ENCODE data around the gene SUSD5.

- TF ChIP-seq CTCF (IDR thresholded peaks at IDR 0.05) (no peak), POLR2A (IDR thresholded peaks at IDR 0.05) (no peak)
Measured at GRCh38 chr3:33201195-33201594, 17.4 kb downstream of the SUSD5 start.
